Measurements from ENCODE around the gene AZGP1.
"Not testable (repeated sequence)": the region's sequence is repeated elsewhere in the genome, so short reads cannot be mapped to it uniquely, and the experiment has no call there.

The AZGP1 gene

DNA sequence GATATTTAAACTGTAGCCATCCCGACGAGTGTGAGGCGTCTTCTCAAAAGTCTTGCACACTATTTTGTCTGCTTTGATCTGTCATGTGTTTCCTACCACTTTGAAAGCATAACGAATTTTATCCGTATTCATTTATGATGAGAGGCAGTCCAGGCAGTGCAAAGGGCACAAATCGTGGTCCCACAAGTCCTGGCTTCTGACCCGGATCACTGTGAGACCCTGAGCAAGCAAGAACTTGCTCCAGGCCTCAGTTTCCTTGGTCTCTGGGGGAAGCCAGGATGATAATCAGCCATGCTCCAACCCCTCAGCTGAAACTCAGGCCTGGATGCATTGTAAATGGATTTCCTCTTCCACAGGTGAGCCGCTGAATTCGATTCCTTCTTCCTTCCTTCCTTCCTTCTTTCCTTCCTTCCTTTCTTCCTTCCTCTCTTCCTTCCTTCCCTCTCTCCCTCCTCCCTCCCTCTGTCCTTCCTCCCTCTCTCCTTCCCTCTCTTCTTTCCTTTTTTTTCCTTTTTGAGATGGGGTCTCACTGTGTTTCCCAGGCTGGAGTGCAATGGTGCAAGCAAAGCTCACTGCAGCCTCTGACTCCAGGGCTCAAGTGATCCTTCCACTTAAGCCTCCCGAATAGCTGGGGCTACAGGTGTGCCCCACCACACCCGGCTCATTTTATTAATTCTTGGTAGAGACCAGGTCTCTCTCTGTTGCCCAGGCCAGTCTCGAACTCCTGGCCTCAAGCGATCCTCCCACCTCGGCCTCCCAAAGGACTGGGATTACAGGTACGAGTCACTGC is 21.1 kb upstream of the AZGP1 start:
- no peak for DNase-seq

DNA sequence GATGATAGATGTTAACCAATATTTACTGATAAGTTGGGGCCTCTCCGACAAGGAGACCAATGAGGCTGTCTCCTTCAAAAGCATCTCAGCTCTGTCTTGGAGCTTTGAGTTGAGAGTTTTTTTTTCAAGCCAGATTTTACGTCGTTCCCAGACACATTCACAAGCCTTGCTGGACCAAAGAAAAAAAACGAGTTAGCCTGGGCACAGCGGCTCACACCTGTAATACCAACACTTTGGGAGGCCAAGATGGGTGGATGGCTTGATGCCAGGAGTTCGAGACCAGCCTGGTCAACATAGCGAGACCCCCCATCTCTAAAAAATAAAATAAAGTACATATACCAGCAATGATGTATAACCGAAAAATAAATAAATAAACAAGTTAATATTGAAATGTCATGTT is 19.0 kb upstream of the AZGP1 start:
- no peak for DNase-seq

DNA sequence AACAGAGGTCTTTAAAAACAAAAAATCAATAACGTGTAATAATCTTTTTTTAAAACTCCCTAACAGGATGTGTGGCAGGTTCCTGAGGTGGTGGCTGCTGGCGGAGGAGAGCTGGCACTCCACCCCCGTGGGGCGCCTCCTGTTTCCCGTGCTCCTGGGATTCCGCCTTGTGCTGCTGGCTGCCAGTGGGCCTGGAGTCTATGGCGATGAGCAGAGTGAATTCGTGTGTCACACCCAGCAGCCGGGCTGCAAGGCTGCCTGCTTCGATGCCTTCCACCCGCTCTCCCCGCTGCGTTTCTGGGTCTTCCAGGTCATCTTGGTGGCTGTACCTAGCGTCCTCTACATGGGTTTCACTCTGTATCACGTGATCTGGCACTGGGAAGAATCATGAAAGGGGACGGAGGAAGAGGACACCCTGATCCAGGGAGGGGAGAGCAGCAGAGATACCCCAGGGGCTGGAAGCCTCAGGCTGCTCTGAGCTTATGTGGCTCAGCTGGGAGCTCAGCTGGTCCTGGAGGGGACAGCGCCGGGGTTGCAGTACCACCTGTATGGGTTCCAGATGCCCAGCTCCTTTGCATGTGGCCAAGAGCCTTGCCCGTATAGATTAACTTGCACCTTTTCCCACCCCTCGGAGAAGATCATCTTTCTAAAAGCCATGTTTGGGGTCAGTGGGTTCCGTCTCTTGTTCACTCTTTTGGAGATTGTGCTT is 16.7 kb upstream of the AZGP1 start:
- no peak for DNase-seq

DNA sequence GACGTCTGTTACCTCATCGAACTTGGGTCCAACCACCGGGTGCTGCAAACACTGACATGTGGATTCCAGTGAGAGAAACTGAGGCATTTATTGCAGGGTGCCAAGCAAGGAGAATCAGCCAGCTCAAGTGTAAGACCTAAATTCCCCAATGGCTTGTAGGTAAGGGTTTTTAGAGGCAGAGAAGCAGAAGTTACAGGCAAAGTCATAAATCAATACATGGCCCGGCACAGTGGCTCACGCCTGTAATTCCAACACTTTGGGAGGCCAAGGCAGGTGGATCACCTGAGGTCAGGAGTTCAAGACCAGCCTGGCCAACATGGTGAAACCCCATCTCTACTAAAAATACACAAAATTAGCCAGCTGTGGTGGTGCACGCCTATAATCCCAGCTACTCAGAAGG is 15.7 kb upstream of the AZGP1 start:
- peak in 1 of 2 experiments; percentile 17 for DNase-seq

GRCh38 chr7:99990460-99990852 is 14.6 kb upstream of the AZGP1 start:
- DNase-seq, result peak; percentile 35 to 54

- no peak for DNase-seq
Measured at GRCh38 chr7:99987846-99988245, 12.0 kb upstream of the AZGP1 start.

- DNase-seq, result not testable (repeated sequence)
Measured at GRCh38 chr7:99987306-99987705, 11.5 kb upstream of the AZGP1 start.

DNA sequence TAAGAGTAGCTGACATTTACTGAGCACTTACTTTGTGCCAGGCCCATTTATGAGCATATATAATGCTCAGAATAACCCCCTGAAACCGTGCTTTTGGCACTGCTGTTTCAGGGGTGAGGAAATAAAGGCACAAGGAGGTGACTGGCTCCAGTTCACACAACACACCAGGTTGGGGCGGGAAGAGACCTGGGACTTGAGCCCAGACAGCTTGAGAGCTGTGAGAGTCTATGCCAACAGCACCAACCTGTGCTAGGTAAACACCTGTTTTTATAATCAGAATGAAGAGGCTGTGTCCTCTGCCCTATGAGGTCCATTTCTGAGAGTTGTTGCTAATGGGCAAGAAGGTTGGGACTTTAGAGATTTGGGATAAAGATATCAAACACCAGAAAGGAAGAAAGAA is 8.8 kb upstream of the AZGP1 start:
- no peak for DNase-seq

- peak; percentile 35 to 70 for DNase-seq
Measured at GRCh38 chr7:99981066-99981465, 5.2 kb upstream of the AZGP1 start.

DNA sequence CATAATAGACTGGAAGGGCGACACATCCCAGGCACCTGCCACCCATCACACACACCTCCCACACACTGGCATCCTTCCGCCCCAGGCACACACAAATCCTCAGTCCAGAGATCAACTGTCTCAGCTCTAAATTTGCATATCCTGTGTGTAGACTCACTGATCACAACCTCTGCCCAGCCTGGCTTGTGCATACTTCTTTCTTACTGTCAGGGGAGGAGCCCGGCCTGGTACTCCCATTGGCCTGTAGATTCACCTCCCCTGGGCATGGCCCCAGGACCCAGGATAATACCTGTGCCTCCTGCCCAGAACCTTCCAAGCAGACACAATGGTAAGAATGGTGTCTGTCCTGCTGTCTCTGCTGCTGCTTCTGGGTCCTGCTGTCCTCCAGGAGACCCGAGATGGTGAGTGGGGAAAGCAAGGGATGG is 4.6 kb upstream of the AZGP1 start:
- peak; percentile 94 to 97 for DNase-seq

- DNase-seq, result peak; percentile 63 to 83
Measured at GRCh38 chr7:99979814-99980225, 4.0 kb upstream of the AZGP1 start.

DNA sequence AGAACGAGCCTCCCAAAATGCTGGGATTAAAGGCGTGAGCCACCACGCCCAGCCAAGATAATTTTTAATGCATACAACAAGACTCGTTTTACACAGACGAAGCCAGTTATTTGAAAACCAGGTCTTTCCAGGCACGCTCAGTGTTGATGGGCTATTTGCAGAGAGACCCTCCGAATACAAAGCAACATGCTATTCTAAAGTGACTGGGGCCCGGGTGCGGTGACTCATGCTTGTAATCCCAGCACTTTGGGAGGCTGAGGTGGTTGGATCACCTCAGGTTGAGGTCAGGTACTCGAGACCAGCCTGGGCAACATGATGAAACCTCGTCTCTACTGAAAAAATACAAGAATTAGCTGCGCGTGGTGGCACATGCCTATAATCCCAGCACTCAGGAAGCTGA is 795 bp upstream of the AZGP1 start:
- no peak for DNase-seq

DNA sequence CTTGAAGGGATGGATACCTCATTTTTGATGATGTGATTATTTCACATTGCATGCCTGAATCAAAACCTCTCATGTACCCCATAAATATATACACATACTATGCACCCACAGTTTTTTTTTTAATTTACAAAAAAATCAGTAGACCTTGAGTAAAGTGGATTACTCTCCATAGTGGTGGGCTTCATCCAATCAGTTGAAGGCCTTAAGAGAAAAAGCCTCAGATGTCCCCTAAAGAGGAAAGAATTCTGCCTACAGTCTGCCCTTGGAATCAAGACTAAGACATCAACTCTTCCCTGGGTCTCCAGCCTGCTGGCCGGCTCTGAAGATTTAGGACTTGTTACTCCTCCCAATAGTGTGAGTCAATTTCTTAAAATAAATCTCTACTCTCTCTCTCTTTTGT is 1.1 kb downstream of the AZGP1 start:
- peak in 1 of 2 experiments; percentile 8 for DNase-seq

DNA sequence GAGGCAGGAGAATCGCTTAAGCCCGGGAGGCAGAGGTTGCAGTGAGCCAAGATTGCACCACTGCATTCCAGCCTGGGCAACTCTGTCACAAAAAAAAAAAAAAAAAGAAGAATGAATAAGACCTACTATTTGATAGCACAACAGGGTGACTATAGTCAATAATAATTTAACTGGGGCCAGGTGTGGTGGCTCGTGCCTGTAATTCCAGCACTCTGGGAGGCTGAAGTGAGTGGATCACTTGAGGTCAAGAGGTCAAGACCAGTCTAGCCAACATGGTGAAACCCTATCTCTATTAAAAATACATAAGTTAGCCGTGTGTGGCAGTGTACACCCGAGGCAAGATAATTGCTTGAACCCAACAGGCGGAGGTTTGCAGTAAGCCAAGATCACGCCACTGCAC is 2.0 kb downstream of the AZGP1 start:
- DNase-seq, result not testable (repeated sequence)

DNA sequence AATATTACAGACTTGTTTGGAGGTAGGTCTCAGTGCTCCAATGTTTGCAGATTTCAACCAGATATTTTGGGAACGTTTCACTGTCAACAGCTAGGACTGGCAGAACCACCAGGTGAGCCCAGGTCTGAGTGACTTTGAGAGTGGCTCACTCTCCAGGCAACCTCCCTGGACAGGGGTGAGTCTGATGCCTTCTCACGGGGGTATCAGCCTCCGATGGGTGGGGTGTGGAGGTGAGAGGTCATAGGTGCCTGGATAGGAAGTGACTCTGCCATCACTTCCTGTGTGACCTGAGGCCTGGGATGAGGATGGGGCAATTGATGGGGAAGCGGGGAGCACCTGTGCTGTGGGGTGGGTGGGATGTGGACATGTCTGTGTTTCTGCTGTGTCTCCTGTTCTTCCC is 4.6 kb downstream of the AZGP1 start:
- DNase-seq, result no peak

DNA sequence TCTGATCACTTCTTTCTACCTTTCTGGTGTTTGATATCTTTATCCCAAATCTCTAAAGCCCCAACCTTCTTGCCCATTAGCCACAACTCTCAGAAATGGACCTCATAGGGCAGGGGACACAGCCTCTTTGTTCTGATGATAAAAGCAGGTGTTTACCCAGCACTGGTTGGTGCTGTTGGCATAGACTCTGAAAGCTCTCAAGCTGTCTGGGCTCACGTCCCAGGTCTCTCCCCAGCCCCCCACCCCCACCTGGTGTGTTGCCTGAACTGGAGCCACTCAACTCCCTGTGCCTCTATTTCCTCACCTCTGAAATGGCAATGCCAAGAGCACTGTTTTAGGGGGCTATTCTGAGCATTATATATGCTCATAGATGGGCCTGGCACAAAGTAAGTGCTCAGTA is 6.0 kb downstream of the AZGP1 start:
- not testable (repeated sequence) for DNase-seq

DNA sequence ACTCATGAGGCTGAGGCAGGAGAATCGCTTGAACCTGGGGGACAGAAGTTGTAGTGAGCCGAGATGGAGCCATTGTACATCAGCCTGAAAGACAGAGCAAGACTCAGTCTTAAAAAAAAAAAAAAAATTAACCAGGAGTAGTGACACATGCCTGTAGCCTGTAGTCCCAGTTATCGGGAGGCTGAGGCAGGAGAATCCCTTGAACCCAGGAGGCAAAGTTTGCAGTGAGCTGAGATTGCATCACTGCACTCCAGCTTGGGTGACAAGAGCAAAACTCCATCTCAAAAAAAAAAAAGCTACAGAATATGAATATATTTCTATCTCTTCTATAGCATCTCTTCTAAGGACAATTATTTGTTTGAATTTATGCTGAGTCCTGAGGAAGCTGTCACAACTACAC is 6.5 kb downstream of the AZGP1 start:
- no peak for DNase-seq

GRCh38 chr7:99958564-99959227 is 17.1 kb downstream of the AZGP1 start:
- no peak for DNase-seq

GRCh38 chr7:99955247-99955646 is 20.6 kb downstream of the AZGP1 start:
- DNase-seq, result no peak

- DNase-seq, result not testable (repeated sequence)
Measured at GRCh38 chr7:99954643-99955042, 21.2 kb downstream of the AZGP1 start.

- DNase-seq, result peak; percentile 7 to 27
Measured at GRCh38 chr7:99953649-99954048, 22.2 kb downstream of the AZGP1 start.

GRCh38 chr7:99952649-99953048 is 23.2 kb downstream of the AZGP1 start:
- not testable (repeated sequence) for DNase-seq

- DNase-seq, result not testable (repeated sequence)
Measured at GRCh38 chr7:99950819-99951218, 25.0 kb downstream of the AZGP1 start.
